Stimulated activated CD4-positive, alpha-beta T cell treated with anti-CD3 and anti-CD28 coated beads, Interleukin-4, amount 100 ng/mL, for 24 hours (primary cell): ENCODE measurements around the gene C3orf20.

Experiments used
- DNase-seq: peaks from one replicate; pipeline ENCODE4 v3.0.0-alpha.2; 2020

Gene C3orf20

GRCh38 chr3:14674841-14675240 lies at the start of gene C3orf20:
Gene C3orf20, plus strand, starts transcription at chr3:14675141. Its CDS starts 7,573 bp downstream, at chr3:14682714.
- DNase-seq: no peak

GRCh38 chr3:14625443-14625842 lies 49.5 kb upstream of the C3orf20 start:
- DNase-seq: no peak

- no peak for DNase-seq
Measured at GRCh38 chr3:14627815-14628214, 47.1 kb upstream of the C3orf20 start.

- DNase-seq: no peak
Measured at GRCh38 chr3:14628406-14628805, 46.5 kb upstream of the C3orf20 start.

- no peak for DNase-seq
Measured at GRCh38 chr3:14630404-14631100, 44.4 kb upstream of the C3orf20 start.

GRCh38 chr3:14631101-14631497 lies 43.8 kb upstream of the C3orf20 start:
- DNase-seq: no peak

GRCh38 chr3:14631687-14632441 lies 43.1 kb upstream of the C3orf20 start:
- no peak for DNase-seq

GRCh38 chr3:14632442-14632930 lies 42.5 kb upstream of the C3orf20 start:
- no peak for DNase-seq

- DNase-seq: no peak
Measured at GRCh38 chr3:14633417-14633816, 41.5 kb upstream of the C3orf20 start.

- peak; percentile 62 for DNase-seq
Measured at GRCh38 chr3:14633819-14634424, 41.0 kb upstream of the C3orf20 start.

GRCh38 chr3:14634763-14635400 lies 40.1 kb upstream of the C3orf20 start:
- no peak for DNase-seq

- DNase-seq: no peak
Measured at GRCh38 chr3:14636496-14637087, 38.3 kb upstream of the C3orf20 start.

GRCh38 chr3:14640157-14640562 lies 34.8 kb upstream of the C3orf20 start:
- DNase-seq: no peak

GRCh38 chr3:14640734-14641133 lies 34.2 kb upstream of the C3orf20 start:
- no peak for DNase-seq

GRCh38 chr3:14641346-14641745 lies 33.6 kb upstream of the C3orf20 start:
- DNase-seq: no peak

- DNase-seq: no peak
Measured at GRCh38 chr3:14645453-14645852, 29.5 kb upstream of the C3orf20 start.

GRCh38 chr3:14646131-14646573 lies 28.8 kb upstream of the C3orf20 start:
- DNase-seq: no peak

- DNase-seq: no peak
Measured at GRCh38 chr3:14646589-14647413, 28.1 kb upstream of the C3orf20 start.

GRCh38 chr3:14647976-14648955 lies 26.7 kb upstream of the C3orf20 start:
- DNase-seq: no peak

- no peak for DNase-seq
Measured at GRCh38 chr3:14649466-14649865, 25.5 kb upstream of the C3orf20 start.

- no peak for DNase-seq
Measured at GRCh38 chr3:14650193-14650592, 24.7 kb upstream of the C3orf20 start.
